IMR-90 (cell line): ENCODE measurements around the gene COX10. TPM values are rescaled to one million over a fixed set of nuclear protein-coding genes. Genes with fewer than 3 reads are reported as not detected.

ENCODE experiments used
- ATAC-seq: fragments of 200-7000 bp; cut with Tn5 transposase; 2 replicates; pipeline ENCODE4 v1.9.1; 2020; ENCODE audit warnings: low read depth, mild to moderate bottlenecking, moderate library complexity
- BruUV-seq: library from RNA; stranded (reverse); fragments of 400-500 nt; replicated peaks from 2 replicates; lab custom pipeline; 2021; lab: Mats Ljungman, UMichigan
- CTCF ChIA-PET: fragments of 300-600 bp; formaldehyde crosslinking; extraction: SDS; loops from one replicate; lab custom pipeline; 2021; ENCODE audit warnings: antibody characterized with exemption; lab: Yijun Ruan, JAX
- POLR2A ChIA-PET: fragments of 300-600 bp; sonication (Branson Sonifier 250); formaldehyde crosslinking; loops from one replicate; lab custom pipeline; 2022; ENCODE audit warnings: antibody characterized with exemption; ENCODE audit not compliant: unreplicated experiment; lab: Charles Lee
- DNase-seq: peaks from one replicate; pipeline ENCODE4 v3.0.0; 2013
- H2AFZ ChIP-seq: replicated peaks from 2 replicates; pipeline ENCODE3; 2013; ENCODE audit warnings: low read length, mild to moderate bottlenecking; ENCODE audit not compliant: poor library complexity
- H2AK5ac ChIP-seq: 2 replicates; pipeline ENCODE4 v1.6.1; 2013; ENCODE audit warnings: low read depth, low read length, inconsistent platforms
- H2AK9ac ChIP-seq: replicated peaks from 2 replicates; pipeline ENCODE3; 2013; ENCODE audit warnings: mild to moderate bottlenecking, low read depth, low read length, moderate library complexity; ENCODE audit not compliant: poor library complexity
- H2BK120ac ChIP-seq: 2 replicates; pipeline ENCODE4 v1.6.1; 2013; ENCODE audit warnings: low read depth, low read length, inconsistent platforms
- H2BK15ac ChIP-seq: 3 replicates; pipeline ENCODE4 v1.6.1; 2013; ENCODE audit warnings: low read depth, low read length, inconsistent platforms
- H2BK20ac ChIP-seq: 2 replicates; pipeline ENCODE4 v1.6.1; 2013; ENCODE audit warnings: low read depth, mild to moderate bottlenecking, inconsistent platforms, low read length, moderate library complexity
- H2BK5ac ChIP-seq: 2 replicates; pipeline ENCODE4 v1.6.1; 2013; ENCODE audit warnings: mild to moderate bottlenecking, low read depth, low read length, inconsistent platforms; ENCODE audit not compliant: poor library complexity, severe bottlenecking
- H3K14ac ChIP-seq: replicated peaks from 2 replicates; pipeline ENCODE4 v1.6.1; 2013; ENCODE audit warnings: low read depth, low read length, inconsistent platforms
- H3K18ac ChIP-seq: 2 replicates; pipeline ENCODE4 v1.6.1; 2013; ENCODE audit warnings: low read depth, low read length, control low read depth
- H3K23ac ChIP-seq: 2 replicates; pipeline ENCODE4 v1.6.1; 2013; ENCODE audit warnings: low read depth, low read length, inconsistent platforms
- H3K27ac ChIP-seq: 2 replicates; pipeline ENCODE4 v1.5.1; 2013; ENCODE audit warnings: mild to moderate bottlenecking, control low read depth, low read length; ENCODE audit not compliant: insufficient read depth
- H3K27me3 ChIP-seq: 2 replicates; pipeline ENCODE4 v1.6.1; 2013; ENCODE audit warnings: low read length; ENCODE audit not compliant: control insufficient read depth, insufficient read depth
- H3K36me3 ChIP-seq: 2 replicates; pipeline ENCODE4 v1.6.1; 2013; ENCODE audit warnings: low read length, mixed read lengths; ENCODE audit not compliant: control insufficient read depth, insufficient read depth
- H3K4ac ChIP-seq: 2 replicates; pipeline ENCODE4 v1.6.1; 2013; ENCODE audit warnings: low read depth, low read length, inconsistent platforms
- H3K4me1 ChIP-seq: 2 replicates; pipeline ENCODE4 v1.6.1; 2013; ENCODE audit warnings: low read length, mixed read lengths; ENCODE audit not compliant: control insufficient read depth, insufficient read depth
- H3K4me2 ChIP-seq: 2 replicates; pipeline ENCODE4 v1.6.1; 2013; ENCODE audit warnings: low read depth, mild to moderate bottlenecking, control low read depth, low read length, moderate library complexity
- H3K4me3 ChIP-seq: 2 replicates; pipeline ENCODE4 v1.5.1; 2013; ENCODE audit warnings: low read depth, mild to moderate bottlenecking, control low read depth, low read length, moderate library complexity; ENCODE audit not compliant: insufficient read depth
- H3K56ac ChIP-seq: 2 replicates; pipeline ENCODE4 v1.6.1; 2013; ENCODE audit warnings: low read length, inconsistent platforms; ENCODE audit not compliant: insufficient read depth; ENCODE audit errors: extremely low read depth
- H3K79me1 ChIP-seq, 2 experiments: 2 replicates each; pipeline ENCODE4 v1.6.1; 2013; ENCODE audit warnings: low read length in 2 of 2, inconsistent platforms in 1 of 2, low read depth in 1 of 2
- H3K9ac ChIP-seq: 2 replicates; pipeline ENCODE4 v1.6.1; 2013; ENCODE audit warnings: low read depth, low read length, control low read depth
- H3K9me1 ChIP-seq: 2 replicates; pipeline ENCODE4 v1.6.1; 2013; ENCODE audit warnings: low read length, inconsistent platforms; ENCODE audit not compliant: insufficient read depth
- H3K9me3 ChIP-seq: 2 replicates; pipeline ENCODE4 v1.6.1; 2013; ENCODE audit warnings: low read length; ENCODE audit not compliant: control insufficient read depth, insufficient read depth
- H4K20me1 ChIP-seq: 2 replicates; pipeline ENCODE4 v1.6.1; 2013; ENCODE audit warnings: low read length, inconsistent platforms; ENCODE audit not compliant: insufficient read depth
- H4K5ac ChIP-seq: 2 replicates; pipeline ENCODE4 v1.6.1; 2013; ENCODE audit warnings: mild to moderate bottlenecking, low read depth, low read length, control low read depth
- H4K8ac ChIP-seq, 2 experiments: 2 replicates each; pipeline ENCODE4 v1.6.1; 2013; ENCODE audit warnings: low read depth in 2 of 2, low read length in 2 of 2, control low read depth in 1 of 2, inconsistent platforms in 1 of 2
- H4K91ac ChIP-seq: 2 replicates; pipeline ENCODE4 v1.6.1; 2013; ENCODE audit warnings: low read depth, low read length, inconsistent platforms; ENCODE audit not compliant: insufficient read depth
- CEBPB ChIP-seq: IDR thresholded peaks from 2 replicates; pipeline ENCODE4 v1.6.1; 2012; ENCODE audit warnings: low read depth, low read length, improper control_type of control experiment
- MAZ ChIP-seq: IDR thresholded peaks from 2 replicates; pipeline ENCODE4 v1.6.1; 2012; ENCODE audit warnings: low read depth, mild to moderate bottlenecking, low read length, improper control_type of control experiment, moderate library complexity, borderline replicate concordance
- MXI1 ChIP-seq: IDR thresholded peaks from 2 replicates; pipeline ENCODE4 v1.6.1; 2012; ENCODE audit warnings: low read depth, mild to moderate bottlenecking, low read length, moderate library complexity, borderline replicate concordance
- NFE2L2 ChIP-seq: fragments of 150-350 bp; IDR thresholded peaks from 2 replicates; pipeline ENCODE4 v1.6.1; 2016; ENCODE audit warnings: low read depth, mild to moderate bottlenecking, low read length
- POLR2A ChIP-seq: IDR thresholded peaks from 2 replicates; pipeline ENCODE4 v1.6.1; 2012; ENCODE audit warnings: mild to moderate bottlenecking, low read depth, low read length
- RAD21 ChIP-seq: IDR thresholded peaks from 2 replicates; pipeline ENCODE4 v1.6.1; 2012; ENCODE audit warnings: low read length, improper control_type of control experiment
- RFX5 ChIP-seq: IDR thresholded peaks from 2 replicates; pipeline ENCODE4 v1.8.0; 2012; ENCODE audit warnings: low read depth, mild to moderate bottlenecking, low read length, moderate library complexity
- WGBS, 2 experiments: methylation state at CpG; one replicate each; pipeline versions ENCODE4 v1.1.5 to v1.1.7; 2013; ENCODE audit warnings: missing lambda C conversion rate in 2 of 2; ENCODE audit not compliant: insufficient read length in 1 of 2; ENCODE audit errors: extremely low coverage in 2 of 2; 5-methylcytosine and 5-hydroxymethylcytosine counted together
- dilution Hi-C: fragments of 300-500 bp; cut with HindIII; formaldehyde crosslinking; loops from one replicate; pipeline ENCODE4 v1.14.3; 2018; ENCODE audit warnings: low sequenced_read_pairs; ENCODE audit not compliant: unreplicated experiment
- in situ Hi-C: fragments of 300-500 bp; cut with MboI; formaldehyde crosslinking; loops from 3 replicates; pipeline ENCODE4 v1.14.3; 2019; ENCODE audit warnings: low sequenced_read_pairs, inconsistent platforms, mixed read lengths
- intact Hi-C: fragments of 100-400 bp; cut with micrococcal nuclease; formaldehyde crosslinking; loops from 2 replicates; pipeline ENCODE4 v1.10.0; 2022
- polyA plus RNA-seq, 3 experiments: library from polyadenylated mRNA; depleted of rRNA; stranded (reverse); fragments of >200 nt; gene quantifications; 2 replicates each; pipeline ENCODE4 v1.2.3, GENCODE V29; 2012; ENCODE audit warnings: low replicate concordance in 1 of 3
- total RNA-seq: library from RNA; depleted of rRNA; stranded (reverse); fragments of >200 nt; gene quantifications from 2 replicates; pipeline ENCODE4 v1.2.3, GENCODE V29; 2012
- TF ChIP-seq, protein P1 (sequence below): fragments of 150-350 bp; IDR thresholded peaks from 2 replicates; pipeline ENCODE4 v1.6.1; 2016; ENCODE audit warnings: low read depth, mild to moderate bottlenecking, low read length, moderate library complexity, borderline replicate concordance
- TF ChIP-seq, protein P2 (sequence below): fragments of 150-350 bp; IDR thresholded peaks from 2 replicates; pipeline ENCODE4 v1.6.1; 2017; ENCODE audit warnings: mild to moderate bottlenecking, antibody characterized with exemption, low read length, low read depth

The COX10 gene
- total and polyA plus RNA-seq, 2 of the 4 experiments (the other 2 are of a cell fraction), result 15.4 to 16.1 TPM

DNA sequence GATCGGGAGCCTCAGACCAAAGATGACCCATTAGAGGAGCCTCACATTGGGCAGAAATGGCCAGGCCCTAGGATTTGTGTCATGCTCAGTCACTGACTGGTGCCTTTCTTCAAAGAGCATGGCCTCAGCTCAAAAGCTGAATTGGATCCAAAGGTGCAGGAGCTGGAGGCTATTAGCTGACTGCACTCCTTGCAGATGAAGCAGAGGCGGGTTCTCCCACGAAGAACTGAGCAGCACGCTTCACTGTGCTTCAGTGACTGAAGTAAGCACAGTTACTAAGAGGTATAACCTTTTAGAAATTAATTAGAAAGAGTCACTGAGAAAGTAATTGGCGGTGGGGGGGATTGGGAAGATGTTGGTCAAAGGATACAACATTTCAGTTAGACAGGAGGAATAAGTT is 18.7 kb upstream of the COX10 start:
- peaks cover 3% of the 10 kb centered on the region; the same call in 1 of the 2 replicates for H3K36me3 ChIP-seq
- dilution Hi-C loops (no loop called here), intact Hi-C loops (loop anchor here (10.0 kb wide), 1 partner anchor 166 kb away; no protein-coding TSS in a partner anchor), in situ Hi-C loops (no loop called here)
- no TSS peak for BruUV-seq
- ATAC-seq (no peak), DNase-seq (no peak)
- H3K23ac ChIP-seq, result no peak overlapping the region
- H3K9me1 ChIP-seq, result peaks cover 5% of the 10 kb centered on the region; the same call in 1 of the 2 replicates
- H2AK9ac ChIP-seq, result no peak overlapping the region
- H2BK120ac ChIP-seq, result no peak overlapping the region
- no peaks in the 10 kb centered on the region for H3K9me3 ChIP-seq
- H4K5ac ChIP-seq, result no peak overlapping the region
- H3K27me3 ChIP-seq, result no peaks in the 10 kb centered on the region
- no peak overlapping the region for H3K9ac ChIP-seq
- H3K4me1 ChIP-seq, result 0 out of 2 replicates have a peak, but pooled peaks cover 3% of the 10 kb centered on the region
- no peak overlapping the region for H4K91ac ChIP-seq
- no peak overlapping the region for H3K4me2 ChIP-seq
- H3K4me3 ChIP-seq, result no peak overlapping the region
- H2AFZ ChIP-seq, result no peak overlapping the region
- no peak overlapping the region for H4K8ac ChIP-seq
- H3K18ac ChIP-seq, result no peak overlapping the region
- H3K27ac ChIP-seq, result no peak overlapping the region
- H2BK20ac ChIP-seq, result no peak overlapping the region
- TF ChIP-seq MXI1 (no peak), POLR2A (no peak), CEBPB (no peak), NFE2L2 (no peak), MAZ (no peak), RFX5 (no peak), RAD21 (no peak)
- TF ChIP-seq, protein P1, sequence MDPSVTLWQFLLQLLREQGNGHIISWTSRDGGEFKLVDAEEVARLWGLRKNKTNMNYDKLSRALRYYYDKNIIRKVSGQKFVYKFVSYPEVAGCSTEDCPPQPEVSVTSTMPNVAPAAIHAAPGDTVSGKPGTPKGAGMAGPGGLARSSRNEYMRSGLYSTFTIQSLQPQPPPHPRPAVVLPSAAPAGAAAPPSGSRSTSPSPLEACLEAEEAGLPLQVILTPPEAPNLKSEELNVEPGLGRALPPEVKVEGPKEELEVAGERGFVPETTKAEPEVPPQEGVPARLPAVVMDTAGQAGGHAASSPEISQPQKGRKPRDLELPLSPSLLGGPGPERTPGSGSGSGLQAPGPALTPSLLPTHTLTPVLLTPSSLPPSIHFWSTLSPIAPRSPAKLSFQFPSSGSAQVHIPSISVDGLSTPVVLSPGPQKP, result no peak
- TF ChIP-seq, protein P2, sequence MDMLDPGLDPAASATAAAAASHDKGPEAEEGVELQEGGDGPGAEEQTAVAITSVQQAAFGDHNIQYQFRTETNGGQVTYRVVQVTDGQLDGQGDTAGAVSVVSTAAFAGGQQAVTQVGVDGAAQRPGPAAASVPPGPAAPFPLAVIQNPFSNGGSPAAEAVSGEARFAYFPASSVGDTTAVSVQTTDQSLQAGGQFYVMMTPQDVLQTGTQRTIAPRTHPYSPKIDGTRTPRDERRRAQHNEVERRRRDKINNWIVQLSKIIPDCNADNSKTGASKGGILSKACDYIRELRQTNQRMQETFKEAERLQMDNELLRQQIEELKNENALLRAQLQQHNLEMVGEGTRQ, result no peak
- 100% methylated on average over 1 of the region's 5 CpGs; no CpG with 5 or more reads in 1 of the 2 experiments for WGBS, 2 experiments
- ChIA-PET CTCF (interaction anchor here (0.5 to 0.7 kb wide), 3 partner anchors 80 to 484 kb away, joined by 3 to 5 read pairs (median 3); no protein-coding TSS in a partner anchor), POLR2A (no interaction called here)
- no peak overlapping the region for H3K4ac ChIP-seq
- peaks cover 17 to 47% of the 10 kb centered on the region in 2 experiments for H3K79me1 ChIP-seq
- H2BK15ac ChIP-seq, result no peak overlapping the region
- no peaks in the 10 kb centered on the region for H4K20me1 ChIP-seq
- no peak overlapping the region for H2BK5ac ChIP-seq
- no peak overlapping the region for H2AK5ac ChIP-seq
- no peak overlapping the region for H3K56ac ChIP-seq
- no peak overlapping the region for H3K14ac ChIP-seq
